Measurements from ENCODE around the gene GRAMD4. TPM values are rescaled to one million over a fixed set of nuclear protein-coding genes. Genes with fewer than 3 reads are reported as not detected.

GRAMD4 gene
- total RNA-seq, 1 donor from 2014 or later: 90.8 TPM

DNA sequence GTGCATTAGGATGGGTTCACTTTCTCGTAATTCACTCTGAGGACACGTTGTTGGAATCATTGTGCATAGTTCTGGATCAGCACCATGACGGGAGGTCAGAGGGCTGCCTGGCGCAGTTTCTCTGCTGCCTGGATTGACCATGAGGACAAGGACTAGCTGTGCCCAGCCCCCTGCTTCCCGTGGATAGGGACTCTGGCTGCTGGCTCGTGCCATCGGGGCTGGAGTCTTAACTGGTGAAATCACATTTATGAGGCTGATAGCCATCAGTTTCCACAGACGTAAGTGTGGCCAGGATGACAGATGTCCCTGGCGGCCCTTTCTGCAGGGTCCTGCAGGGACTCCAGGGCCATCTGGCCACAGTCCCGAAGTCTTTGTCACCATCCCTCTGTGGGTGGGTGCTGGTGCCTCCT is 24.1 kb upstream of the GRAMD4 start:
- DNase-seq (ENCODE audit: low spot score): no peak
- Mint-ChIP-seq H3K27me3 (ENCODE audit: low read depth) (no peaks in the 10 kb centered on the region), H3K27ac (no peak overlapping the region), H3K4me3 (ENCODE audit: low read depth) (no peak overlapping the region), H3K36me3 (ENCODE audit: low read depth) (peaks cover 2% of the 10 kb centered on the region), H3K4me1 (ENCODE audit: low read depth) (peaks cover 18% of the 10 kb centered on the region), H3K9me3 (no peaks in the 10 kb centered on the region)
- intact Hi-C loops (cut with micrococcal nuclease): no loop called here

GRCh38 chr22:46596819-46597218 is 23.4 kb upstream of the GRAMD4 start:
- Mint-ChIP-seq H3K36me3 (ENCODE audit: low read depth) (peaks cover 2% of the 10 kb centered on the region), H3K27ac (no peak overlapping the region), H3K4me1 (ENCODE audit: low read depth) (peaks cover 15% of the 10 kb centered on the region), H3K9me3 (no peaks in the 10 kb centered on the region), H3K27me3 (ENCODE audit: low read depth) (no peaks in the 10 kb centered on the region), H3K4me3 (ENCODE audit: low read depth) (no peak overlapping the region)
- intact Hi-C loops (cut with micrococcal nuclease): no loop called here
- DNase-seq (ENCODE audit: low spot score): no peak

DNA sequence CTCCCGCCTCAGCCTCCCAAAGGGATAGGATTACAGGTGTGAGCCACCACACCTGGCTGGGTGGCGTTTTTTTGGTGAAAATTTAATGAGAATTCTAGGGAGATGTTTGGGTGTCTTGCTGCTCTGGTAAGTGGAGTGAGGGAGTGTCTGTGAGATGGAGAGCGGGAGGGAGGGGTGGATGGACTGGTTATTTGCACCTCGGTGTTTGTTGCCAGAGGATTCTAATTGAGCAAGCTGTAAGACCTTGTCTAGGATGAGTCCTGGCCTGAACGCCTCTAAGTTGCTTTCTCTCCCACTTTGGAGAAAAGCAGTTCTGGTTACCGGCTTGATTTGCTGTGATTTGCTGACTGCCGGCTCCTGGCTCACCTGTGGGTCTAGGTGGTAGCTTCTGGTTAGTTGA is 22.0 kb upstream of the GRAMD4 start:
- DNase-seq (ENCODE audit: low spot score): no peak
- no peak overlapping the region for H3K27ac Mint-ChIP-seq
- H3K9me3 Mint-ChIP-seq: no peaks in the 10 kb centered on the region
- no peak overlapping the region for H3K4me3 Mint-ChIP-seq (ENCODE audit: low read depth)
- H3K36me3 Mint-ChIP-seq (ENCODE audit: low read depth): peaks cover 2% of the 10 kb centered on the region
- no peaks in the 10 kb centered on the region for H3K27me3 Mint-ChIP-seq (ENCODE audit: low read depth)
- intact Hi-C loops (cut with micrococcal nuclease): no loop called here
- peaks cover 3% of the 10 kb centered on the region for H3K4me1 Mint-ChIP-seq (ENCODE audit: low read depth)

- Mint-ChIP-seq H3K9me3 (no peaks in the 10 kb centered on the region), H3K36me3 (ENCODE audit: low read depth) (peaks cover 5% of the 10 kb centered on the region), H3K27me3 (ENCODE audit: low read depth) (no peaks in the 10 kb centered on the region), H3K4me1 (ENCODE audit: low read depth) (peaks cover 4% of the 10 kb centered on the region), H3K4me3 (ENCODE audit: low read depth) (no peak overlapping the region), H3K27ac (no peak overlapping the region)
- intact Hi-C loops (cut with micrococcal nuclease): no loop called here
- DNase-seq (ENCODE audit: low spot score): no peak
These were observed 21.3 kb upstream of the GRAMD4 start for GRCh38 chr22:46598737-46599424.

- H3K4me1 Mint-ChIP-seq (ENCODE audit: low read depth): peaks cover 13% of the 10 kb centered on the region
- no peaks in the 10 kb centered on the region for H3K27me3 Mint-ChIP-seq (ENCODE audit: low read depth)
These were observed 19.9 kb upstream of the GRAMD4 start for GRCh38 chr22:46600273-46600796.

DNA sequence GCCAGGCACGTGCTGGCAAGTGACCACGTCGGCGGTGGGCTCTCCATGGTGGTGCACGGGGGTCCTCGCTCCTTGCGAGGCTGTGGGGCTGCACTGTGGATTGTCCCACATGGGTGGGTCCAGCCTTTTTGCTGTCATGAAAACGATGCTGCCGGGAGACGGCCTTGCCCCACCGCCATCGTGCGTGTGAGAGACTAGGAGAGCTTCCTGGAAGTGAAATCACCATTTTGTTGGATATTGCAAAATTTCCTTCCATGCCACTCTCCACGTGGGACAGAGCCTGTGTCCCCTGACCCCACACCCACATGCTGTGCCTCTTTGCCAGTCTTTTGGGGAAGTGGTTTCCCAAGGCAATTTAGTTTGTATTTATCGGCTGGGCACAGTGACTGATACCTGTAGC is 18.2 kb upstream of the GRAMD4 start:
- DNase-seq (ENCODE audit: low spot score): no peak
- Mint-ChIP-seq H3K27me3 (ENCODE audit: low read depth) (no peaks in the 10 kb centered on the region), H3K9me3 (no peaks in the 10 kb centered on the region), H3K4me3 (ENCODE audit: low read depth) (no peak overlapping the region), H3K4me1 (ENCODE audit: low read depth) (peaks cover 14% of the 10 kb centered on the region), H3K27ac (no peak overlapping the region), H3K36me3 (ENCODE audit: low read depth) (peaks cover 13% of the 10 kb centered on the region)
- intact Hi-C loops (cut with micrococcal nuclease): no loop called here

More at GRCh38 chr22:46600273-46600796, 19.9 kb upstream of the GRAMD4 start:
- Mint-ChIP-seq H3K36me3 (ENCODE audit: low read depth) (peaks cover 11% of the 10 kb centered on the region), H3K9me3 (no peaks in the 10 kb centered on the region), H3K4me3 (ENCODE audit: low read depth) (no peak overlapping the region), H3K27ac (no peak overlapping the region)
- intact Hi-C loops (cut with micrococcal nuclease): no loop called here
- DNase-seq (ENCODE audit: low spot score): no peak

GRCh38 chr22:46604306-46604690 is 15.9 kb upstream of the GRAMD4 start:
- Mint-ChIP-seq H3K27me3 (ENCODE audit: low read depth) (no peaks in the 10 kb centered on the region), H3K27ac (peak overlapping the region; percentile 98), H3K4me3 (ENCODE audit: low read depth) (peak overlapping the region; percentile 80), H3K4me1 (ENCODE audit: low read depth) (peaks cover 14% of the 10 kb centered on the region), H3K36me3 (ENCODE audit: low read depth) (peaks cover 17% of the 10 kb centered on the region), H3K9me3 (no peaks in the 10 kb centered on the region)
- intact Hi-C loops (cut with micrococcal nuclease): loop anchor here (1.0 kb wide), 3 partner anchors 9 to 49 kb away; no protein-coding TSS in a partner anchor
- DNase-seq (ENCODE audit: low spot score): peak; percentile 73

- H3K4me3 Mint-ChIP-seq (ENCODE audit: low read depth): no peak overlapping the region
- H3K9me3 Mint-ChIP-seq: no peaks in the 10 kb centered on the region
- H3K27me3 Mint-ChIP-seq (ENCODE audit: low read depth): no peaks in the 10 kb centered on the region
- H3K36me3 Mint-ChIP-seq (ENCODE audit: low read depth): peaks cover 17% of the 10 kb centered on the region
- peaks cover 14% of the 10 kb centered on the region for H3K4me1 Mint-ChIP-seq (ENCODE audit: low read depth)
- intact Hi-C loops (cut with micrococcal nuclease): no loop called here
- DNase-seq (ENCODE audit: low spot score): no peak
- H3K27ac Mint-ChIP-seq: peak overlapping the region; percentile 76
These were observed 15.1 kb upstream of the GRAMD4 start for GRCh38 chr22:46605117-46605516.

GRCh38 chr22:46606886-46607285 is 13.3 kb upstream of the GRAMD4 start:
- intact Hi-C loops (cut with micrococcal nuclease): no loop called here
- DNase-seq (ENCODE audit: low spot score): no peak
- Mint-ChIP-seq H3K27ac (no peak overlapping the region), H3K27me3 (ENCODE audit: low read depth) (no peaks in the 10 kb centered on the region), H3K9me3 (no peaks in the 10 kb centered on the region), H3K4me1 (ENCODE audit: low read depth) (peaks cover 16% of the 10 kb centered on the region), H3K4me3 (ENCODE audit: low read depth) (no peak overlapping the region), H3K36me3 (ENCODE audit: low read depth) (peaks cover 17% of the 10 kb centered on the region)

GRCh38 chr22:46607483-46608114 is 12.6 kb upstream of the GRAMD4 start:
- intact Hi-C loops (cut with micrococcal nuclease): no loop called here
- H3K4me3 Mint-ChIP-seq (ENCODE audit: low read depth): no peak overlapping the region
- no peaks in the 10 kb centered on the region for H3K27me3 Mint-ChIP-seq (ENCODE audit: low read depth)
- DNase-seq (ENCODE audit: low spot score): no peak
- H3K4me1 Mint-ChIP-seq (ENCODE audit: low read depth): peaks cover 22% of the 10 kb centered on the region
- peaks cover 17% of the 10 kb centered on the region for H3K36me3 Mint-ChIP-seq (ENCODE audit: low read depth)
- no peaks in the 10 kb centered on the region for H3K9me3 Mint-ChIP-seq
- H3K27ac Mint-ChIP-seq: peak overlapping the region; percentile 22

DNA sequence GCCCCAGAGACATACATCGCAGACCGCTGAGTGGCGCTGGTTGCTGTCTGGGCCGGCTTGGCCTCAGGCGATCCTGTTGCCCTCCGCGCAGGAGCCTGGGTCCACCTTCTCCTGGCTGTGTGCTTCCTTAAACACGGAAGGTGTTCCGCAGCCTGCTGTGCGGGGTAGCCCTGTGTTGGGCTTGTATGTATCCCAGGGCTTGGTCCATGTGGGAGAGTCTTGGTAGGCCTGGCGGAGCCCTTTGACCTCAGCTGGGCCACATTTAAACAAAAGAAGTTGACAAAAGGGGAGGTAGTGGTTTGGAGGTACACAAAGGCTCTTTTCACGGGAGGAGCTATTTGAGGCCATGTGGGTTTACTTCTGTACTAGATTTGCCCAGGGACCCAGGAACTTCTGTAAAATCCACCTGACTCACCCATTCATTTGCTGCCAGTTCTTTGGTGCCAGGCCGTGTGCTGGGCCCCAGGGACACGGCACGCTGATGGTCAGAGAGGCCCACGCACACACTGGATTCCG is 11.0 kb upstream of the GRAMD4 start:
- Mint-ChIP-seq H3K9me3 (no peaks in the 10 kb centered on the region), H3K27ac (peak overlapping the region; percentile 42), H3K27me3 (ENCODE audit: low read depth) (no peaks in the 10 kb centered on the region), H3K36me3 (ENCODE audit: low read depth) (peaks cover 12% of the 10 kb centered on the region), H3K4me3 (ENCODE audit: low read depth) (no peak overlapping the region), H3K4me1 (ENCODE audit: low read depth) (peaks cover 30% of the 10 kb centered on the region)
- no peak for DNase-seq (ENCODE audit: low spot score)
- intact Hi-C loops (cut with micrococcal nuclease): no loop called here

- H3K27ac Mint-ChIP-seq: no peak overlapping the region
- H3K9me3 Mint-ChIP-seq: no peaks in the 10 kb centered on the region
- H3K4me3 Mint-ChIP-seq (ENCODE audit: low read depth): no peak overlapping the region
- no peaks in the 10 kb centered on the region for H3K27me3 Mint-ChIP-seq (ENCODE audit: low read depth)
- no peak for DNase-seq (ENCODE audit: low spot score)
- H3K36me3 Mint-ChIP-seq (ENCODE audit: low read depth): peaks cover 12% of the 10 kb centered on the region
- intact Hi-C loops (cut with micrococcal nuclease): loop anchor here (5.0 kb wide), 1 partner anchor 32 kb away; no protein-coding TSS in a partner anchor
- H3K4me1 Mint-ChIP-seq (ENCODE audit: low read depth): peaks cover 32% of the 10 kb centered on the region
These were observed 10.4 kb upstream of the GRAMD4 start for GRCh38 chr22:46609724-46610201.

GRCh38 chr22:46610356-46610755 is 9.8 kb upstream of the GRAMD4 start:
- H3K4me3 Mint-ChIP-seq (ENCODE audit: low read depth): no peak overlapping the region
- H3K4me1 Mint-ChIP-seq (ENCODE audit: low read depth): peaks cover 29% of the 10 kb centered on the region
- intact Hi-C loops (cut with micrococcal nuclease): loop anchor here (5.0 kb wide), 1 partner anchor 33 kb away; no protein-coding TSS in a partner anchor
- no peaks in the 10 kb centered on the region for H3K27me3 Mint-ChIP-seq (ENCODE audit: low read depth)
- no peak for DNase-seq (ENCODE audit: low spot score)
- H3K36me3 Mint-ChIP-seq (ENCODE audit: low read depth): peaks cover 8% of the 10 kb centered on the region
- no peaks in the 10 kb centered on the region for H3K9me3 Mint-ChIP-seq
- no peak overlapping the region for H3K27ac Mint-ChIP-seq

Data from activated T-helper 2 cell treated with anti-CD3 and anti-CD28 coated beads, Interferon-gamma antibody, Interleukin-2, Interleukin-4, amounts not matched to agents 10 μg/mL and 5 μg/mL and 100 μg/mL, durations not matched to agents 14 hours and 24 hours and 36 hours (primary cell).